GM19468 (cell line): ENCODE data around the gene PRICKLE1.

ENCODE experiments used
- ATAC-seq: cut with Tn5 transposase; IDR thresholded peaks from one replicate; pipeline ENCODE4 v1.9.1; 2021; ENCODE audit warnings: mild to moderate bottlenecking, moderate library complexity, moderate number of reproducible peaks; ENCODE audit not compliant: unreplicated experiment; ENCODE audit errors: extremely low read depth

Gene PRICKLE1

DNA sequence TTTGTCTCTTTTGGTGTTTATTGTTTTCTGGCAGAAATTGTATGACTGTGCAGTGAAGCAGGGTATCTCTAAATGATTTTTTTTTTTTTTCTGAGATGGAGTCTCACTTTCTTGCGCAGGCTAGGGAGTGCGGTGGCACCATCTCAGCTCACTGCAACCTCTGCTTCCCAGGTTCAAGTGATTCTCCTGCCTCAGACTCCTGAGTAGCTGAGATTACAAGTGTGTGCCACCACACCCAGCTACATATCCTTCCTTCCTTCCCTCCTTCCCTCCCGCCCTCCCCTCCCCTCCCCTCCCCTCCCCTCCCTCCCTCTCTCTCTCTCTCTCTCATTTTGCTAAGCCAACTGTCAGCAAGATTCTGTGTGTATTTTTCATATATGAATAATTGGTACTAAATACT, 169.2 kb downstream of the PRICKLE1 start:
- ATAC-seq = no peak

DNA sequence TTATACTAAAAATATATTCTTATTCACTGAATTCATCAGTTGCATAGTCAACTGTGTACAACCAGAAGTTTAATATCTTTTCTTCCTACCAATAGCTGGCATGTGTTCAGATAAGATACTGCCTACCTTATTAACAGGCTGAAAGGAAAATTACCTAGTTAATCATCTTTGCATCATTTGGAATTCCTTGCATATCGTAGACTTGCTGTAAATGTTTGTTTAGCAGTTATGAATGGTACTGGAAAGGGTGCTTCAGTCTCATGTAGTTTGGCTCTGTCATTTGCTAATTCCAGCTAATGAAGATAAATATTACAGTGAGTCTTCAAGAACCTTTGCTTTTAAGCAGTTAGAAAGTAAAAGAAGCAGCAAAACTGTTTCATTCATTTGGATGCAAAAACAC, 179.2 kb downstream of the PRICKLE1 start:
- ATAC-seq = no peak

DNA sequence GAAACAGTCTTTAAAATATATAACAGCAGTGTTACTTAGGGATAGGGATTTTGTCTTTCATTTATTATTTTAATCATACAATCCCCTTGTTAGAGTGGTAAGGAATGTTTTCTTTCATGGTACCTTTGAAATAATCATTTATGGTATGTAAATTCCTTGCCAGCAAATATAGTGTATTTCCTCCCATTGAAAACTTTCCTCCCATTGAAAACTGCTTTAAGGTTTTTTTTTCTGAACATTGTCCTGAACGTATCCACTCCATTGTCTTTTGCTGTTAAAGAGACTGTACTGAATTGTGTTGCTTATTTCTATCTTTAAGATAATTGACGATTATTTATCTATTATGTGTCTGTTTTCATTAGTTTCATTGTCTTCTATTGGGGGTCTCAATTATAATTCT, 180.1 kb downstream of the PRICKLE1 start:
- ATAC-seq = no peak

DNA sequence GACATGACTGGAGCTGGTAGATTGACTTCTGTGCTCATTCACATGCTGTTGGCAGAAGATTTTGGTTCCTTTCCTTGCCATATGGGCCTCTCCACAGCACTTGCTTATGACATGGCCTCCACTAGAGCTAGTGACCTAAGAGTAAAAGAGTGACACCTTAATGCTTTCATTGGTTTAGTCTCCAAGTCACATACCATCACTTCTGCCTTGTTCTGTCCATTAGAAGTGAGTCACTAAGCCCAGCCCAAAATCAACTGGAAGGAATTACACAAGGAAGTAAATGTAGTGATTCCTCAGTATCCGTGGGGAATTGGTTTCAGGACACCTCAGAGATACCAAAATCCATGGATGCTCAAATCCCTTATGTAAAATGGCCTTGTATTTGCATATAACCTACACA, 182.2 kb downstream of the PRICKLE1 start:
- ATAC-seq = no peak
